HEK293 (cell line): Measurements from ENCODE around the gene ACAP1.
A peak's percentile ranks its signal among the peaks of the same experiment; 100 is the strongest.

Experiments
- KLF1 ChIP-seq: fragments of 450-650 bp; formaldehyde crosslinking; IDR thresholded peaks from 2 replicates; pipeline ENCODE4 v1.5.1; 2016; ENCODE audit warnings: missing biosample characterization, missing genetic modification characterization
- KLF10 ChIP-seq: fragments of 450-650 bp; IDR thresholded peaks from 2 replicates; pipeline ENCODE4 v1.5.1; 2018; ENCODE audit warnings: missing biosample characterization, mild to moderate bottlenecking, missing genetic modification characterization
- PRDM1 ChIP-seq: fragments of 450-650 bp; formaldehyde crosslinking; IDR thresholded peaks from 2 replicates; pipeline ENCODE4; 2016; ENCODE audit warnings: missing biosample characterization, missing genetic modification characterization
- PRDM2 ChIP-seq: fragments of 450-650 bp; formaldehyde crosslinking; IDR thresholded peaks from 2 replicates; pipeline ENCODE4 v1.5.1; 2016; ENCODE audit warnings: missing biosample characterization, missing genetic modification characterization, borderline replicate concordance
- SCRT2 ChIP-seq: fragments of 450-650 bp; formaldehyde crosslinking; IDR thresholded peaks from 2 replicates; pipeline ENCODE4 v1.5.1; 2016; ENCODE audit warnings: missing biosample characterization, missing genetic modification characterization
- TSHZ1 ChIP-seq: fragments of 450-650 bp; formaldehyde crosslinking; IDR thresholded peaks from 2 replicates; pipeline ENCODE4 v1.5.1; 2016; ENCODE audit warnings: missing biosample characterization, missing genetic modification characterization, borderline replicate concordance
- ZBTB26 ChIP-seq: fragments of 450-650 bp; formaldehyde crosslinking; optimal IDR thresholded peaks from 2 replicates; pipeline ENCODE3; 2016; ENCODE audit warnings: missing biosample characterization, mild to moderate bottlenecking, missing genetic modification characterization
- ZBTB44 ChIP-seq: fragments of 450-650 bp; IDR thresholded peaks from 2 replicates; pipeline ENCODE4 v1.5.1; 2018; ENCODE audit warnings: missing biosample characterization, mild to moderate bottlenecking, missing genetic modification characterization
- ZNF138 ChIP-seq: fragments of 450-650 bp; formaldehyde crosslinking; IDR thresholded peaks from 2 replicates; pipeline ENCODE4 v1.5.1; 2016; ENCODE audit warnings: missing biosample characterization, missing genetic modification characterization, borderline replicate concordance
- ZNF18 ChIP-seq: fragments of 450-650 bp; formaldehyde crosslinking; IDR thresholded peaks from 2 replicates; pipeline ENCODE4 v1.5.1; 2016; ENCODE audit warnings: missing biosample characterization, missing genetic modification characterization
- ZNF184 ChIP-seq: fragments of 450-650 bp; IDR thresholded peaks from 2 replicates; pipeline ENCODE4 v1.5.1; 2018; ENCODE audit warnings: missing biosample characterization, mild to moderate bottlenecking, missing genetic modification characterization
- ZNF202 ChIP-seq: fragments of 450-650 bp; formaldehyde crosslinking; IDR thresholded peaks from 2 replicates; pipeline ENCODE4 v1.5.1; 2016; ENCODE audit warnings: missing biosample characterization, missing genetic modification characterization, borderline replicate concordance
- ZNF266 ChIP-seq: fragments of 450-650 bp; formaldehyde crosslinking; IDR thresholded peaks from 2 replicates; pipeline ENCODE4 v1.5.1; 2016; ENCODE audit warnings: missing biosample characterization, missing genetic modification characterization, low read depth
- ZNF302 ChIP-seq: fragments of 450-650 bp; formaldehyde crosslinking; IDR thresholded peaks from 2 replicates; pipeline ENCODE4 v1.5.1; 2016; ENCODE audit warnings: missing biosample characterization, missing genetic modification characterization, low read depth
- ZNF324 ChIP-seq: fragments of 450-650 bp; formaldehyde crosslinking; IDR thresholded peaks from 2 replicates; pipeline ENCODE4 v1.5.1; 2016; ENCODE audit warnings: missing biosample characterization, missing genetic modification characterization
- ZNF530 ChIP-seq: fragments of 450-650 bp; formaldehyde crosslinking; IDR thresholded peaks from 2 replicates; pipeline ENCODE4 v1.5.1; 2016; ENCODE audit warnings: low read depth, missing biosample characterization, missing genetic modification characterization
- ZNF549 ChIP-seq: fragments of 450-650 bp; IDR thresholded peaks from 2 replicates; pipeline ENCODE4 v1.5.1; 2018; ENCODE audit warnings: missing biosample characterization, missing genetic modification characterization, mild to moderate bottlenecking, inconsistent platforms, moderate library complexity
- ZNF596 ChIP-seq: fragments of 450-650 bp; IDR thresholded peaks from 2 replicates; pipeline ENCODE4 v1.5.0; 2018; ENCODE audit warnings: missing biosample characterization, mild to moderate bottlenecking, missing genetic modification characterization, moderate library complexity
- ZNF692 ChIP-seq: fragments of 450-650 bp; formaldehyde crosslinking; IDR thresholded peaks from 2 replicates; pipeline ENCODE4 v1.5.1; 2016; ENCODE audit warnings: missing biosample characterization, missing genetic modification characterization
- ZSCAN16 ChIP-seq: fragments of 450-650 bp; formaldehyde crosslinking; IDR thresholded peaks from 2 replicates; pipeline ENCODE4 v1.5.1; 2016; ENCODE audit warnings: missing biosample characterization, missing genetic modification characterization
- ZSCAN4 ChIP-seq: fragments of 450-650 bp; formaldehyde crosslinking; IDR thresholded peaks from 2 replicates; pipeline ENCODE4 v1.5.1; 2017; ENCODE audit warnings: missing biosample characterization, missing genetic modification characterization

ACAP1 gene

GRCh38 chr17:7306911-7307685 is 29.2 kb upstream of the ACAP1 start, which contains the start of gene EIF5A (continued):
- TF ChIP-seq TSHZ1 (tag by site-specific recombination) (no peak), ZBTB26 (tag by site-specific recombination) (no peak), ZNF266 (no peak), ZSCAN4 (tag by site-specific recombination) (no peak), ZNF530 (tag by site-specific recombination) (no peak), SCRT2 (no peak), PRDM1 (no peak), ZSCAN16 (tag by site-specific recombination) (no peak), ZNF302 (tag by site-specific recombination) (no peak), ZBTB44 (tag by site-specific recombination) (no peak), KLF10 (tag by site-specific recombination) (no peak; the same call in 1 of the 2 replicates), ZNF324 (tag by site-specific recombination) (no peak), KLF1 (tag by site-specific recombination) (peak; percentile 31), ZNF184 (no peak), ZNF138 (tag by site-specific recombination) (no peak), ZNF596 (no peak), ZNF549 (tag by site-specific recombination) (no peak), PRDM2 (no peak), ZNF202 (tag by site-specific recombination) (no peak), ZNF692 (tag by site-specific recombination) (no peak; the same call in 1 of the 2 replicates), ZNF18 (tag by site-specific recombination) (0 out of 2 replicates have a peak, but pooled peaks have one; percentile 57)
